HCT116 (cell line): ENCODE measurements around the gene PRKN. TPM values are rescaled to one million over a fixed set of nuclear protein-coding genes. Genes with fewer than 3 reads are reported as not detected.

Source experiments
- ATAC-seq: fragments of 200-7000 bp; cut with Tn5 transposase; 2 replicates; pipeline ENCODE4 v1.9.1; 2020; ENCODE audit warnings: mild to moderate bottlenecking, moderate library complexity
- BruUV-seq: library from RNA; stranded (reverse); fragments of 400-500 nt; replicated peaks from 2 replicates; lab custom pipeline; 2021; lab: Mats Ljungman, UMichigan
- CTCF ChIA-PET: fragments of 300-600 bp; sonication (Branson Sonifier 250); formaldehyde crosslinking; loops from one replicate; lab custom pipeline; 2021; ENCODE audit warnings: antibody characterized with exemption; lab: Charles Lee
- POLR2A ChIA-PET: fragments of 300-600, 350-600 bp; sonication (Branson Sonifier 250); formaldehyde crosslinking; loops from one replicate; lab custom pipeline; 2021; ENCODE audit warnings: antibody characterized with exemption; lab: Charles Lee
- RAD21 ChIA-PET, 2 experiments: fragments of 300-600 bp; sonication (Branson Sonifier 250); formaldehyde crosslinking; loops; one replicate each; lab custom pipeline; 2023; ENCODE audit warnings: low total read pairs in 2 of 2; ENCODE audit not compliant: uncharacterized antibody in 2 of 2, unreplicated experiment in 2 of 2, low non-redundant PET in 1 of 2; lab: Charles Lee
- DNase-seq: peaks from one replicate; pipeline ENCODE4 v3.0.0-alpha.2; 2010; ENCODE audit warnings: low read depth, low spot score
- H2AFZ ChIP-seq: fragments of 200-600 bp; shearing (Covaris generic), sonication (generic); 2 replicates; pipeline ENCODE4 v1.6.1; 2017; ENCODE audit warnings: low read depth, mixed run types, mixed read lengths, antibody characterized with exemption, low read length; ENCODE audit not compliant: poor library complexity, severe bottlenecking
- H3K27ac ChIP-seq: 2 replicates; pipeline ENCODE4 v1.5.1; 2012; ENCODE audit warnings: low read depth, low read length
- H3K27me3 ChIP-seq: fragments of 200-600 bp; sonication (generic); 2 replicates; pipeline ENCODE4 v1.6.1; 2016; ENCODE audit warnings: mixed run types, low read length, mixed read lengths; ENCODE audit not compliant: insufficient read depth
- H3K36me3 ChIP-seq, 2 experiments: fragments of 200-500 bp in 1 of 2; fragments of 200-600 bp in 1 of 2; sonication (Bioruptor generic) in 1 of 2; sonication (generic) in 1 of 2; 2 replicates each; pipeline versions ENCODE4 v1.5.1 to v1.6.1; 2014 to 2016; ENCODE audit warnings: low read length in 2 of 2, inconsistent platforms in 1 of 2, mixed read lengths in 1 of 2, mixed run types in 1 of 2; ENCODE audit not compliant: insufficient read depth in 2 of 2, control insufficient read depth in 1 of 2
- H3K4me1 ChIP-seq, 2 experiments: fragments of 200-600 bp in 1 of 2; sonication (generic) in 1 of 2; 2 replicates each; pipeline versions ENCODE4 v1.5.1 to v1.6.1; 2012 to 2017; ENCODE audit warnings: low read length in 2 of 2, inconsistent platforms in 1 of 2, mild to moderate bottlenecking in 1 of 2, mixed read lengths in 1 of 2, mixed run types in 1 of 2, moderate library complexity in 1 of 2; ENCODE audit not compliant: insufficient read depth in 2 of 2, control insufficient read depth in 1 of 2
- H3K4me2 ChIP-seq: fragments of 200-600 bp; sonication (generic); 2 replicates; pipeline ENCODE4 v1.6.1; 2017; ENCODE audit warnings: mixed run types, low read length, mixed read lengths
- H3K4me3 ChIP-seq, 2 experiments: fragments of 200-600 bp in 1 of 2; sonication (generic) in 1 of 2; replicated peaks in 1 of 2; 2 replicates each; pipeline ENCODE4 v1.5.1; 2011 to 2016; ENCODE audit warnings: low read length in 2 of 2, control low read depth in 1 of 2, low read depth in 1 of 2, mild to moderate bottlenecking in 1 of 2, mixed read lengths in 1 of 2, mixed run types in 1 of 2
- H3K79me2 ChIP-seq: fragments of 200-600 bp; sonication (generic); 2 replicates; pipeline ENCODE4 v1.6.1; 2017; ENCODE audit warnings: mild to moderate bottlenecking, mixed run types, low read length, moderate library complexity, mixed read lengths; ENCODE audit not compliant: insufficient read depth
- H3K9ac ChIP-seq: fragments of 200-600 bp; sonication (generic); 2 replicates; pipeline ENCODE4 v1.6.1; 2016; ENCODE audit warnings: low read length, mixed read lengths
- H3K9me2 ChIP-seq: fragments of 200-600 bp; sonication (generic), shearing (Covaris generic); 2 replicates; pipeline ENCODE4 v1.6.1; 2017; ENCODE audit warnings: mixed run types, mild to moderate bottlenecking, moderate library complexity; ENCODE audit not compliant: insufficient read depth
- H3K9me3 ChIP-seq, 2 experiments: fragments of 200-500 bp in 1 of 2; fragments of 200-600 bp in 1 of 2; sonication (Bioruptor generic) in 1 of 2; sonication (generic) in 1 of 2; 2 replicates each; pipeline ENCODE4 v1.6.1; 2014 to 2017; ENCODE audit warnings: low read length in 2 of 2, mixed read lengths in 2 of 2, inconsistent platforms in 1 of 2, low read depth in 1 of 2, mild to moderate bottlenecking in 1 of 2, mixed run types in 1 of 2, moderate library complexity in 1 of 2; ENCODE audit not compliant: control insufficient read depth in 1 of 2, insufficient read depth in 1 of 2
- H4K20me1 ChIP-seq: fragments of 200-600 bp; sonication (generic), shearing (Covaris generic); 2 replicates; pipeline ENCODE4 v1.6.1; 2017; ENCODE audit warnings: mixed run types, mild to moderate bottlenecking, moderate library complexity; ENCODE audit not compliant: insufficient read depth
- EGR1 ChIP-seq: IDR thresholded peaks from 2 replicates; pipeline ENCODE4 v1.6.1; 2012; ENCODE audit warnings: low read depth
- EZH2 ChIP-seq: fragments of 200-600 bp; sonication (generic); IDR thresholded peaks from 2 replicates; pipeline ENCODE4 v1.6.1; 2017; ENCODE audit warnings: antibody characterized with exemption, mixed run types
- EZH2phosphoT487 ChIP-seq: fragments of 200-600 bp; IDR thresholded peaks from 2 replicates; pipeline ENCODE4 v1.6.1; 2018; ENCODE audit warnings: antibody characterized with exemption, borderline replicate concordance
- FOSL1 ChIP-seq: IDR thresholded peaks from 2 replicates; pipeline ENCODE4 v1.6.1; 2012; ENCODE audit warnings: low read depth
- JUND ChIP-seq: IDR thresholded peaks from 2 replicates; pipeline ENCODE4 v1.6.1; 2012
- POLR2A ChIP-seq: IDR thresholded peaks from 2 replicates; pipeline ENCODE4 v1.7.0; 2011; ENCODE audit warnings: borderline replicate concordance; ENCODE audit not compliant: insufficient read depth, insufficient read length; ENCODE audit errors: extremely low read depth
- POLR2AphosphoS5 ChIP-seq: IDR thresholded peaks from 2 replicates; pipeline ENCODE4 v1.6.1; 2011; ENCODE audit warnings: mild to moderate bottlenecking, low read depth, low read length, moderate library complexity
- RAD21 ChIP-seq: IDR thresholded peaks from 2 replicates; pipeline ENCODE4 v1.6.1; 2012; ENCODE audit warnings: low read depth, mild to moderate bottlenecking
- SIN3A ChIP-seq: IDR thresholded peaks from 2 replicates; pipeline ENCODE4 v1.6.1; 2012; ENCODE audit warnings: low read depth
- SRF ChIP-seq: IDR thresholded peaks from 2 replicates; pipeline ENCODE4 v1.6.1; 2012; ENCODE audit warnings: low read depth
- YY1 ChIP-seq: IDR thresholded peaks from 2 replicates; pipeline ENCODE4 v1.6.1; 2011; ENCODE audit warnings: low read length, low read depth, moderate library complexity, mild to moderate bottlenecking; ENCODE audit not compliant: insufficient replicate concordance; ENCODE audit errors: extremely low read depth
- ZNF274 ChIP-seq: fragments of 200-500 bp; sonication (Bioruptor generic); IDR thresholded peaks from 2 replicates; pipeline ENCODE4 v1.6.1; 2014; ENCODE audit warnings: mild to moderate bottlenecking, low read depth, low read length, inconsistent platforms
- intact Hi-C: fragments of 100-400 bp; cut with micrococcal nuclease; formaldehyde crosslinking; loops from 2 replicates; pipeline ENCODE4 v1.10.0; 2022
- total RNA-seq: library from RNA; stranded (reverse); gene quantifications from one replicate; pipeline ENCODE4 v1.2.1, GENCODE V29; 2021; ENCODE audit not compliant: unreplicated experiment
- TF ChIP-seq, protein P1 (sequence below): IDR thresholded peaks from 2 replicates; pipeline ENCODE4 v1.6.1; 2011; ENCODE audit warnings: mild to moderate bottlenecking, low read length, moderate library complexity; ENCODE audit not compliant: insufficient replicate concordance; ENCODE audit errors: extremely low read depth
- TF ChIP-seq, protein P2 (sequence below): IDR thresholded peaks from 2 replicates; pipeline ENCODE4 v1.6.1; 2012

PRKN gene
- total RNA-seq, 1 experiment from 2014 or later, result 2.6 TPM

DNA sequence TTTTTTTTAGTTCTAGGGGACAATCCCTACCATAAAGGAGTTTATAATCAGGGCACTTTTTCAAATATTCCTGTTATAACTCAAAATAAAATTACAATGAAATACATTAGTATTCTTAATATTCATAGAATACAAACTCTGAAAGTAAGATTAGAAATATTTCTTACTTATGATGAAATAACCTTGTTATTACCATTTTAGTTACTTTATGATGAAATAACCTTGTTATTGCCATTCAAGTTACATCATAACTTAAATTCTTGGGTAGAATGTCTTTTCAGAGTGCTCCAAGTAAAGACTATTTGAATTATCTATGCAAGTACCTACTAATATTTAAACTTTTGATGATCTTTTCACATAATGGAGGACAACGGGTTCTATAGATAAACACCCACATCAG is 43.4 kb upstream of the PRKN start:
- H2AFZ ChIP-seq, result no peak overlapping the region
- ChIA-PET CTCF (no interaction called here), RAD21 (no interaction called here), POLR2A (no interaction called here)
- BruUV-seq, result no TSS peak
- no peaks in the 10 kb centered on the region for H4K20me1 ChIP-seq
- no peak overlapping the region for H3K9ac ChIP-seq
- no peak for TF ChIP-seq EZH2
- no peak for TF ChIP-seq ZNF274
- TF ChIP-seq JUND, result no peak
- TF ChIP-seq SRF, result no peak
- no peak for TF ChIP-seq RAD21
- TF ChIP-seq, protein P1, sequence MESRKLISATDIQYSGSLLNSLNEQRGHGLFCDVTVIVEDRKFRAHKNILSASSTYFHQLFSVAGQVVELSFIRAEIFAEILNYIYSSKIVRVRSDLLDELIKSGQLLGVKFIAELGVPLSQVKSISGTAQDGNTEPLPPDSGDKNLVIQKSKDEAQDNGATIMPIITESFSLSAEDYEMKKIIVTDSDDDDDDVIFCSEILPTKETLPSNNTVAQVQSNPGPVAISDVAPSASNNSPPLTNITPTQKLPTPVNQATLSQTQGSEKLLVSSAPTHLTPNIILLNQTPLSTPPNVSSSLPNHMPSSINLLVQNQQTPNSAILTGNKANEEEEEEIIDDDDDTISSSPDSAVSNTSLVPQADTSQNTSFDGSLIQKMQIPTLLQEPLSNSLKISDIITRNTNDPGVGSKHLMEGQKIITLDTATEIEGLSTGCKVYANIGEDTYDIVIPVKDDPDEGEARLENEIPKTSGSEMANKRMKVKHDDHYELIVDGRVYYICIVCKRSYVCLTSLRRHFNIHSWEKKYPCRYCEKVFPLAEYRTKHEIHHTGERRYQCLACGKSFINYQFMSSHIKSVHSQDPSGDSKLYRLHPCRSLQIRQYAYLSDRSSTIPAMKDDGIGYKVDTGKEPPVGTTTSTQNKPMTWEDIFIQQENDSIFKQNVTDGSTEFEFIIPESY, result no peak
- no peak for TF ChIP-seq POLR2A
- no peak for TF ChIP-seq SIN3A
- TF ChIP-seq FOSL1, result no peak
- TF ChIP-seq, protein P2, sequence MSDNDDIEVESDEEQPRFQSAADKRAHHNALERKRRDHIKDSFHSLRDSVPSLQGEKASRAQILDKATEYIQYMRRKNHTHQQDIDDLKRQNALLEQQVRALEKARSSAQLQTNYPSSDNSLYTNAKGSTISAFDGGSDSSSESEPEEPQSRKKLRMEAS, result no peak
- no peak for TF ChIP-seq POLR2AphosphoS5
- no peak for TF ChIP-seq EGR1
- no peak for TF ChIP-seq YY1
- TF ChIP-seq EZH2phosphoT487, result no peak
- no peaks in the 10 kb centered on the region for H3K79me2 ChIP-seq
- no peak for ATAC-seq
- H3K4me1 ChIP-seq, result no peaks in the 10 kb centered on the region
- H3K4me3 ChIP-seq, result no peak overlapping the region
- no peak overlapping the region for H3K27ac ChIP-seq
- DNase-seq, result no peak
- H3K9me2 ChIP-seq, result 0 out of 2 replicates have a peak, but pooled peaks cover 4% of the 10 kb centered on the region
- H3K4me2 ChIP-seq, result no peak overlapping the region
- H3K27me3 ChIP-seq, result no peaks in the 10 kb centered on the region
- intact Hi-C loops, result no loop called here
- no peaks in the 10 kb centered on the region for H3K36me3 ChIP-seq
- no peaks in the 10 kb centered on the region for H3K9me3 ChIP-seq
